GM12891 (cell line): ENCODE data around the gene GMDS.

Experiments
- POLR2A ChIP-seq: IDR thresholded peaks from 2 replicates; pipeline ENCODE4 v1.6.1; 2011; ENCODE audit warnings: low read depth, low read length, control low read depth
- POLR2AphosphoS5 ChIP-seq: IDR thresholded peaks from 2 replicates; pipeline ENCODE4 v1.6.1; 2011; ENCODE audit warnings: low read depth, low read length, control low read depth
- POU2F2 ChIP-seq: IDR thresholded peaks from 2 replicates; pipeline ENCODE4 v1.6.1; 2011; ENCODE audit warnings: low read depth, mild to moderate bottlenecking, control low read depth, low read length, moderate library complexity
- SPI1 ChIP-seq: IDR thresholded peaks from 2 replicates; pipeline ENCODE4 v1.6.1; 2011; ENCODE audit warnings: low read depth, low read length, control low read depth
- TAF1 ChIP-seq: IDR thresholded peaks from 2 replicates; pipeline ENCODE4 v1.6.1; 2011; ENCODE audit warnings: low read depth, low read length, control low read depth

DNA sequence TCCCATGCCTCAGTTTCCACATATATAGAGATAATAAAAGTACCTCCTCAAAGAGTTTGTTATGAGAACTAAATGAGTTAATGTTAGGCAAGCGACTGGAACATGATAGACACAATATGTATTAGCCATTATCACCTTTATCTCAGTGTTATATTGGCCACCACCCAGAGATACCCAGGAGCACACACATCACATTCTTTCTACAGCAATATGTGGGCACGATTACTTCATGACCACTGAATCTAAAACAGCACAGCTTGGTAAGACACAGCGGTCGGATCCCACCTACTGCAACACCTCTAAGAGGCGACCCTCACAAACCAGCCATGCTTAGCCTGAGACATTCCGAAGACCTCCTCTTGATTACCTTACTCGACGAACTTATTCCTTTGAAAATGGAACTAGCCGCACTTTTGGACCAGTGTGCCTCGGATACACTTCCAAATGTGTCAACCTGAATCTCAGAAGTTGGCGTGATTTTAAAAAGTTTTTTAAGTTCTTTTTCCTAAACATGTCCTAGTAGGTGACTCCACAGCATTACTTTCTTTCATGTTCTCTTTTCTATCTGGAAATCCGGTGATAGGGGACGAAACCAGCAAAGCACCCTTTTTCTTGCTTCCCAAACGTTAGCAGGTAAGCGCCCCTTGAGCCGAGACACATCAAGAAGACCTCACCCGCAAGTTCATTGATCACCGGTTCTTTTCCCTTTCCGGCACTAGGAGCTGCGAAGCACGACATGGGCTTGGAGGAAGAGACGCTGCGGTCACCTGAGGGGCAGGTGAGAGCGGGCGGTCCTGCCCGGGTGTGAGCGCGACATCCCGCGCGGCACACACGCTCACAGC, 923 bp downstream of the GMDS start:
- TF ChIP-seq POLR2A: no peak
- TF ChIP-seq POLR2AphosphoS5: no peak
- no peak for TF ChIP-seq TAF1
- TF ChIP-seq POU2F2: no peak
- TF ChIP-seq SPI1: no peak
